22Rv1 (cell line): Measurements from ENCODE around the gene PCED1A.

Experiments used
- H3K27ac ChIP-seq: fragments of 450-650 bp; 2 replicates; pipeline ENCODE4 v1.5.1; 2017
- CTCF ChIP-seq: fragments of 450-650 bp; IDR thresholded peaks from 2 replicates; pipeline ENCODE4 v1.5.1; 2017; ENCODE audit warnings: mild to moderate bottlenecking
- ZFX ChIP-seq: fragments of 450-650 bp; IDR thresholded peaks from 2 replicates; pipeline ENCODE4 v1.6.1; 2017; ENCODE audit warnings: antibody characterized with exemption, borderline replicate concordance

The PCED1A gene

GRCh38 chr20:2816583-2817340, 23.7 kb downstream of the PCED1A start:
- TF ChIP-seq CTCF = peak; percentile 42
- TF ChIP-seq ZFX = no peak
- no peak overlapping the region for H3K27ac ChIP-seq

GRCh38 chr20:2816030-2816582, 24.3 kb downstream of the PCED1A start, which contains the start of gene TMEM239:
TMEM239 (plus strand) TSS chr20:2816364; CDS start chr20:2816555, 191 bp downstream.
- no peak within 1 kb of the TSS for H3K27ac ChIP-seq

GRCh38 chr20:2815242-2815900, 25.1 kb downstream of the PCED1A start:
- H3K27ac ChIP-seq = no peak overlapping the region
- TF ChIP-seq CTCF = no peak
- TF ChIP-seq ZFX = no peak

More at GRCh38 chr20:2816030-2816582, 24.3 kb downstream of the PCED1A start, which contains the start of gene TMEM239:
- TF ChIP-seq ZFX = no peak
- no peak for TF ChIP-seq CTCF

- no peak within 1 kb of the TSS for H3K27ac ChIP-seq
- TF ChIP-seq ZFX = no peak
- no peak for TF ChIP-seq CTCF
Measured at GRCh38 chr20:2814587-2815051, 25.8 kb downstream of the PCED1A start, which contains the start of gene C20orf141. C20orf141 (plus strand) TSS chr20:2814987; CDS start chr20:2815185, 198 bp downstream.

- no peak overlapping the region for H3K27ac ChIP-seq
- TF ChIP-seq CTCF (no peak), ZFX (no peak)
Measured at GRCh38 chr20:2814076-2814475, 26.4 kb downstream of the PCED1A start.

GRCh38 chr20:2812189-2812588, 28.3 kb downstream of the PCED1A start:
- TF ChIP-seq ZFX (no peak), CTCF (no peak)

More at GRCh38 chr20:2812189-2812588, 28.3 kb downstream of the PCED1A start:
- H3K27ac ChIP-seq = no peak overlapping the region
